ENCODE data around the gene KIF3A.

Gene KIF3A

GRCh38 chr5:132770476-132771159 lies 33.3 kb upstream of the KIF3A start:
- no peak for DNase-seq

GRCh38 chr5:132768485-132768868 lies 31.1 kb upstream of the KIF3A start:
- no peak for DNase-seq

GRCh38 chr5:132767150-132767549 lies 29.8 kb upstream of the KIF3A start:
- DNase-seq, result no peak

GRCh38 chr5:132766806-132767055 lies 29.4 kb upstream of the KIF3A start:
- DNase-seq, result no peak

- DNase-seq, result no peak
These were observed 28.9 kb upstream of the KIF3A start for GRCh38 chr5:132766020-132766805.

- DNase-seq, result no peak
These were observed 28.1 kb upstream of the KIF3A start for GRCh38 chr5:132765311-132766019.

- DNase-seq, result no peak
These were observed 27.4 kb upstream of the KIF3A start for GRCh38 chr5:132764671-132765238.

- DNase-seq, result no peak
These were observed 26.7 kb upstream of the KIF3A start for GRCh38 chr5:132764051-132764450.

- DNase-seq, result no peak
These were observed 26.1 kb upstream of the KIF3A start for GRCh38 chr5:132763181-132764036.

GRCh38 chr5:132762246-132763000 lies 25.1 kb upstream of the KIF3A start:
- no peak for DNase-seq

GRCh38 chr5:132761321-132762240 lies 24.2 kb upstream of the KIF3A start:
- no peak for DNase-seq

GRCh38 chr5:132760601-132761317 lies 23.4 kb upstream of the KIF3A start:
- no peak for DNase-seq

GRCh38 chr5:132760049-132760420 lies 22.7 kb upstream of the KIF3A start:
- DNase-seq, result no peak

GRCh38 chr5:132759114-132760048 lies 22.0 kb upstream of the KIF3A start:
- DNase-seq, result no peak

GRCh38 chr5:132758451-132758850 lies 21.1 kb upstream of the KIF3A start:
- DNase-seq, result no peak

- DNase-seq, result no peak
These were observed 19.2 kb upstream of the KIF3A start for GRCh38 chr5:132756542-132756941.

- no peak for DNase-seq
These were observed 17.6 kb upstream of the KIF3A start for GRCh38 chr5:132754947-132755346.

GRCh38 chr5:132754111-132754510 lies 16.8 kb upstream of the KIF3A start:
- no peak for DNase-seq

Data from CD4-positive, alpha-beta T cell treated with Interleukin-17A for 4 hours (primary cell).